NCI-H2081 (cell line): ENCODE results near the gene NTMT2.

ENCODE experiments used
- DNase-seq, 2 experiments: peaks; one replicate each; lab custom pipeline; 2025; lab: John Stamatoyannopoulos, UW

Gene NTMT2

GRCh38 chr1:170210142-170210541 lies 64.4 kb downstream of the NTMT2 start:
- DNase-seq: no peak

DNA sequence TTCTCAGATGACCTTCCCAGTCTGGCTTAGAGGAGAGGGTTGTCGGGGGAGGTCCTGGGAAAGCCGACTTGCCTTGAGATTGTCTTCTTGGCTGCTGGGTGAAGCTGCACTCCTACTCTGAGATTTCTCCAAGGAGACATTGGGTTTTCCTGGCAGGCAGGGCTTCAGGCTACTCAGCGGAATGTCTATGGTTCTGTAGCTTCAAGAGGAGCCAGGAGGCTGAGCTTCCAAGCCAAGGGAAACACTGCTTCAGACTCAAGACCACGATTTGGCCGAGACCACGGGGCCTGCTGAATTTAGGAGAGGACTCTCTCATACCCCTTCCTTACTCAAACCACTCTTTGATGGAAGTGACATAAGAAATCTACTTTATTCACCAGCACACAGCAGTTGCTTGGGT lies 67.8 kb downstream of the NTMT2 start:
- no peak for DNase-seq

DNA sequence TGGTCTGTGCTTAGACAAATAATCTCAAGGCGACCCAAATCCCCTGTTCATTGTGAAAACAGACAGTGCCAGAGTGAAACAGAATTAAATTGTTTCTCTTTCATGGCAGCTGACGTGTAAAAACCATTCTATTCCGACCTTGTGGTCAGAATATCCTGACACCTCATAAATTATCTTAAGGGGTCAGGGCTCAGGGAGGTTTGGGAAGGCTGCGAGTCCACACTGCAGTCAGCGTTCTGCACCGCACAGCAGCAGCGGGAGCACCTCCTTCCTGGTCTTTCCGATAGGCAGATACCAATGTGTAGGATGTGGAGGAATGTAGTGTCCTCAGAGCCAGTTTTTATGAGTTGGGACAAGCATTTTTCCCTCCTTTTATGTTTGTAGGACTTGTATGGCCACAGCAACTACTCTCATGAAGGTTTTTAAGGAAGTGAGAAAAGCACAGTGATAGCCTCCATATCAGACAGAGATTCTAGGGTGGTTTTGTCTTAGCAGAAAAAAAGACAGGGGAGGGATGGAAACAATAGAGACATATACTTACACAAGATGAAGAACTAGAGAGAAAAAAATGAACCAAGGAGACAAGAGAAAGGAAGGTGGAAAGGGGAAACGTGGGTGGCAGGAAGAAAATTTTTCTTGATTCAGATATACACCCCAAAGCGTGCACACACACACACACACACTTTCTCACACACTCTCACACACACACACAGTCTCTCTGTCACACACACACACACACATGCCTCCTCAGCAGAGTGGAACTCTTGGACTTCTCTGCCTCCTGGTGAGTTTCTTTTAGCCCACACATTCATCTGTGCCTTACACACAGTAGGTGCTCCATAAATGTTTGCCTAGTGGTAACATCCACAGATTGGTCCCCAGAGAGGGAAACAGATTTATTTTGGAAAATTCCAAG lies 68.6 kb downstream of the NTMT2 start:
- no peak for DNase-seq

GRCh38 chr1:170215072-170215885 lies 69.5 kb downstream of the NTMT2 start:
- DNase-seq: no peak

DNA sequence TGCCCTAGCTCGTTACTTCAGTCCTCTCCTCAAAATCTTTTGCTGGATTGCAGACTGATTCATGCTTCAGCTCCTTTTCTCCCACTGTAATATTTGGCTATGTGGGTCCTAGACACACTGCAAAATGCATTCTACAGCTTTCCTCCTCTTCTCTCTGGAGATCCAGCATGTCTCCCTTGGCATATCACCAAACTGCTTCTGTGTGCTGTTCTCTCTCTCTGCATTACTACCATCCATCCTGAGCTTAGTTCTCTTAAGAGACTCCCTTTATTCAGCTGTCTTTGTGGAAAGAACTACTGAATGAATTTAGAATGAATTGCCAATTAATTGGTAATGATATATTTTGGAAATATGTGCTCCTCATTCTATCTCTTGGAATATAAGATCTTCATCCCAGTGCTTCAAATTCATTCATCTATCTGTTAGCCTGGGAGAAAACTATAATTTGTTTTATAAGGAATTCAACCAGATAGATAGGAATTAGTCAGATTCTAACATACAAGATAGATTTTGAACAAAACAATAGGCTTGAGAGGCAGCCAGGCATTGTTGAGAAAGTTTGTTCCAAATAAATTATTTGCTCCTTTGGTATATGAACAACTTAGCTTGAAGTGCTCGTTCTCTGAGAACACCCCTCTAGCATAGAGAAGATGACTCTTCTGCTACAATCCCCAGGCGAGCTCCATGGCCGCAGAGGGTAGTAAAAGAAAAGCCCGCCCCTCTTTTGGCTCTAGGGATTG lies 71.9 kb downstream of the NTMT2 start:
- no peak for DNase-seq

DNA sequence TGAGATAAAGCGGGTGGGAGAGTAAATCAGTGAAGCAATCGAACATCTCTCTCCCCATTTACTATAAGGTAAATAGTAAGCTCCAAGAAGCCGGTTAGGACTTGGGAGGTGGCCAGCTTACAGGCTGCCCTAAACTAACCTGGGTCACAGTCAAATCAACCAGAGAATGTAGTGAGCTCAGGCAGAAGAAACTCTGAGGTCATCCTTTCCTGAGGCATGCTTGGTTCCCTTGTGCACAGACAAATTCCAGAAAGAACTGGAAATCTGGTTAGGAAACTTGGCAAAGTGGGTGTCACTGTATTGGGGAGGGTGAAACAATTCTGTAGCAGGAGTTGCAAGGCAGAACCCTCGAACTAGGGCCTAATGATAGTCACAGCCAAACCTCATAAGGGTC lies 72.5 kb downstream of the NTMT2 start:
- no peak for DNase-seq
